Adrenal gland (tissue), 5 donors: ENCODE data around the gene CCL1.

Experiments used
- CTCF ChIP-seq, 6 experiments: fragments of 450-650 bp in 4 of 6; fragments of 200-600 bp in 2 of 6; sonication (generic) in 1 of 6; IDR thresholded peaks; 1 replicate in 5 of 6; 2 replicates in 1 of 6; pipeline versions ENCODE4 v1.5.1 to v1.8.0; 2016 to 2021; ENCODE audit warnings: antibody characterized with exemption in 6 of 6, mild to moderate bottlenecking in 2 of 6, moderate library complexity in 1 of 6
- POLR2A ChIP-seq, 2 donors: fragments of 450-650 bp; IDR thresholded peaks; one replicate each; pipeline ENCODE4 v1.6.1; 2017; ENCODE audit warnings: antibody characterized with exemption in 2 of 2, mild to moderate bottlenecking in 2 of 2, moderate library complexity in 1 of 2
- donor health status: DM: no; HTN: no; CAD: no.

- TF ChIP-seq CTCF (IDR thresholded peaks at IDR 0.05) (no peak), POLR2A (IDR thresholded peaks at IDR 0.05) (no peak)
Measured at GRCh38 chr17:34406226-34406625, 43.2 kb upstream of the CCL1 start.
